ENCODE data around the gene CUX1. TPM values are rescaled to one million over a fixed set of nuclear protein-coding genes. Genes with fewer than 3 reads are reported as not detected.

The CUX1 gene
- total and polyA plus RNA-seq, 2 donors (not counting 1 experiment from before 2014, with no cell fraction given), result 10.8 to 86.5 TPM

DNA sequence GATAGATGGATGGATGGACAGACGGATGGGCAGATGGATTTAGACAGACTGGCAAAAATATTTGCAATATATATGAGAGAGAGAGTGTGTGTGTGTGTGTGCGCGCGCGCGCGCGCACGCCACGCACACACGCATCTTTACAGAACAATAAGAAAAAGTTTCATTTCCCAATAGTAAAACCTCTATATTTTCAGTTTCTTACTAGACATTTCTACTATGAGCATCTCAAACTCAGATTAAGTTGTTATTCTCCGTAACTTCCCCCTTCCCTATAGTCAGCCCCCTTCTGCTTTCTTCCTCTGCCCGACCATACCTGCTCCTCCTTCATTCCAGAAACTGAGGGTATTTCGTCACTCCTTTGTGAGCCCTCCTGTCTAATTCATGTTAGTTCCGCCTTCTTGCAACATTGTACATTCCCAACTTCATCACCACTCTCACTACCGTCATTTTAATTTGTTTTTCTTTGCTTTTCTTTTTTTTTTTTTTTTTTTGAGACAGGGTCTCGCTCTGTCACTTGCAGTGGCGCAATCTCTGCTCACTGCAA, 314.9 kb downstream of the CUX1 start:
- intact Hi-C loops (cut with micrococcal nuclease), result no loop called here
- ChIA-PET POLR2A (no interaction called here), CTCF (no interaction called here)

DNA sequence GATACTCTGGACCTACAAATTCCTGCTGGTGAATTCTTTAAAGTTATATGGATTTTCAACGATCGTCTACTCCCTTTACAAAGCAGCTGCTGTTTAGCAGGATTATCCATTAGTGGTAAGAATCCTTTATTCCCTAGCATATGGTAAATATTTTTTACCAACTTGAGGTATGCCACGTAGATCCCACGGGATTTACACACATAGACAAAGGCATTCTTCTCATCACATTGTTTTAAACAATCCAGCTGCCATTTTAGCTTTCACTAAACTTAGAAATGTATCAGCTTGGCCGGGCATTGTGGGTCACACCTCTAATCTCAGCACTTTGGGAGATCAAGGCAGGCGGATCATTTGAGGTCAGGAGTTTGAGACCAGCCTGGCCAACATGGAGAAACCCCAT, 321.2 kb downstream of the CUX1 start:
- POLR2A ChIA-PET, result interaction anchor here (0.7 kb wide), 1 partner anchor 481 kb away, joined by 6 read pairs; no protein-coding TSS in a partner anchor

More for the DNA sequence above, 314.9 kb downstream of the CUX1 start:
- 80% methylated on average over 4 of the region's 18 CpGs for WGBS (ENCODE audit: insufficient coverage)
- Histone ChIP-seq H3K79me2 (ENCODE audit: control insufficient read depth, insufficient read depth, low read length) (no peaks in the 10 kb centered on the region), H3K36me3 (replicated peaks in 1 of 2; ENCODE audit: control extremely low read depth in 1 of 2, control insufficient read depth in 1 of 2, extremely low read depth in 1 of 2, insufficient read depth in 2 of 2, low read length in 1 of 2) (peaks cover 0 to 2% of the 10 kb centered on the region in 2 experiments), H3K9ac (ENCODE audit: low read length) (no peak overlapping the region), H3K4me2 (replicated peaks; ENCODE audit: low read depth, low read length, poor library complexity, severe bottlenecking) (no peak overlapping the region), H3K27ac (ENCODE audit: low read length in 2 of 2) (no peak overlapping the region), H3K4me1 (ENCODE audit: control insufficient read depth in 2 of 2, insufficient read depth in 2 of 2, low read length in 2 of 2) (no peaks in the 10 kb centered on the region), H3K9me3 (ENCODE audit: control extremely low read depth in 1 of 3, control insufficient read depth in 2 of 3, insufficient read depth in 1 of 3, low read length in 2 of 3) (no peaks in the 10 kb centered on the region), H3K27me3 (replicated peaks in 1 of 4; ENCODE audit: control extremely low read depth in 1 of 4, control insufficient read depth in 3 of 4, insufficient read depth in 4 of 4, low read length in 3 of 4) (no peaks in the 10 kb centered on the region), H4K20me1 (ENCODE audit: control insufficient read depth, insufficient read depth, low read length, poor library complexity, severe bottlenecking) (no peaks in the 10 kb centered on the region), H2AFZ (ENCODE audit: insufficient read depth, low read depth, low read length, poor library complexity, severe bottlenecking) (no peak overlapping the region), H3K4me3 (ENCODE audit: control extremely low read depth in 1 of 5, extremely low read depth in 1 of 5, insufficient read depth in 1 of 5, low read depth in 2 of 5, low read length in 4 of 5) (no peak overlapping the region)
- Mint-ChIP-seq H3K4me3 (no peak overlapping the region), H3K27ac (no peak overlapping the region), H3K4me1 (peaks cover 2% of the 10 kb centered on the region), H3K27me3 (no peaks in the 10 kb centered on the region), H3K9me3 (ENCODE audit: insufficient read depth) (no peaks in the 10 kb centered on the region)
- no peak for DNase-seq
- TF ChIP-seq, protein P1, sequence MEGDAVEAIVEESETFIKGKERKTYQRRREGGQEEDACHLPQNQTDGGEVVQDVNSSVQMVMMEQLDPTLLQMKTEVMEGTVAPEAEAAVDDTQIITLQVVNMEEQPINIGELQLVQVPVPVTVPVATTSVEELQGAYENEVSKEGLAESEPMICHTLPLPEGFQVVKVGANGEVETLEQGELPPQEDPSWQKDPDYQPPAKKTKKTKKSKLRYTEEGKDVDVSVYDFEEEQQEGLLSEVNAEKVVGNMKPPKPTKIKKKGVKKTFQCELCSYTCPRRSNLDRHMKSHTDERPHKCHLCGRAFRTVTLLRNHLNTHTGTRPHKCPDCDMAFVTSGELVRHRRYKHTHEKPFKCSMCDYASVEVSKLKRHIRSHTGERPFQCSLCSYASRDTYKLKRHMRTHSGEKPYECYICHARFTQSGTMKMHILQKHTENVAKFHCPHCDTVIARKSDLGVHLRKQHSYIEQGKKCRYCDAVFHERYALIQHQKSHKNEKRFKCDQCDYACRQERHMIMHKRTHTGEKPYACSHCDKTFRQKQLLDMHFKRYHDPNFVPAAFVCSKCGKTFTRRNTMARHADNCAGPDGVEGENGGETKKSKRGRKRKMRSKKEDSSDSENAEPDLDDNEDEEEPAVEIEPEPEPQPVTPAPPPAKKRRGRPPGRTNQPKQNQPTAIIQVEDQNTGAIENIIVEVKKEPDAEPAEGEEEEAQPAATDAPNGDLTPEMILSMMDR (IDR thresholded peaks at IDR 0.05), result no peak
- no peak for TF ChIP-seq EZH2 (IDR thresholded peaks at IDR 0.05; ENCODE audit: borderline replicate concordance, insufficient read depth, low read depth, low read length, poor library complexity, severe bottlenecking)
- no peak for ATAC-seq (ENCODE audit: low read depth)

More for the DNA sequence above, 321.2 kb downstream of the CUX1 start:
- CTCF ChIA-PET, result no interaction called here
- Histone ChIP-seq H3K79me2 (ENCODE audit: control insufficient read depth, insufficient read depth, low read length) (no peaks in the 10 kb centered on the region), H3K4me3 (ENCODE audit: control extremely low read depth in 1 of 5, extremely low read depth in 1 of 5, insufficient read depth in 1 of 5, low read depth in 2 of 5, low read length in 4 of 5) (no peak overlapping the region), H2AFZ (ENCODE audit: insufficient read depth, low read depth, low read length, poor library complexity, severe bottlenecking) (no peak overlapping the region), H3K4me2 (replicated peaks; ENCODE audit: low read depth, low read length, poor library complexity, severe bottlenecking) (no peak overlapping the region), H3K27me3 (replicated peaks in 1 of 4; ENCODE audit: control extremely low read depth in 1 of 4, control insufficient read depth in 3 of 4, insufficient read depth in 4 of 4, low read length in 3 of 4) (no peaks in the 10 kb centered on the region), H3K9ac (ENCODE audit: low read length) (no peak overlapping the region), H3K27ac (ENCODE audit: low read length in 2 of 2) (no peak overlapping the region), H3K4me1 (ENCODE audit: control insufficient read depth in 2 of 2, insufficient read depth in 2 of 2, low read length in 2 of 2) (peaks cover 11 to 16% of the 10 kb centered on the region in 2 donors), H3K9me3 (ENCODE audit: control extremely low read depth in 1 of 3, control insufficient read depth in 2 of 3, insufficient read depth in 1 of 3, low read length in 2 of 3) (no peaks in the 10 kb centered on the region), H4K20me1 (ENCODE audit: control insufficient read depth, insufficient read depth, low read length, poor library complexity, severe bottlenecking) (no peaks in the 10 kb centered on the region), H3K36me3 (replicated peaks in 1 of 2; ENCODE audit: control extremely low read depth in 1 of 2, control insufficient read depth in 1 of 2, extremely low read depth in 1 of 2, insufficient read depth in 2 of 2, low read length in 1 of 2) (peaks cover 0 to 3% of the 10 kb centered on the region in 2 experiments)
- no peak for TF ChIP-seq EZH2 (IDR thresholded peaks at IDR 0.05; ENCODE audit: borderline replicate concordance, insufficient read depth, low read depth, low read length, poor library complexity, severe bottlenecking)
- TF ChIP-seq, protein P1 (IDR thresholded peaks at IDR 0.05), result no peak
- Mint-ChIP-seq H3K4me3 (no peak overlapping the region), H3K27ac (no peak overlapping the region), H3K27me3 (no peaks in the 10 kb centered on the region), H3K9me3 (ENCODE audit: insufficient read depth) (no peaks in the 10 kb centered on the region), H3K4me1 (peaks cover 8% of the 10 kb centered on the region)
- DNase-seq (no peak), ATAC-seq (ENCODE audit: low read depth) (no peak)
- WGBS (ENCODE audit: insufficient coverage), result 95% methylated on average over 3 of the region's 6 CpGs
- intact Hi-C loops (cut with micrococcal nuclease), result no loop called here
